Fibroblast of lung (primary cell): ENCODE data around the gene APOL2.

Source experiments
- EZH2 ChIP-seq: IDR thresholded peaks from 2 replicates; pipeline ENCODE4 v1.5.1; 2012; ENCODE audit warnings: low read length, control low read depth, mild to moderate bottlenecking; ENCODE audit errors: missing control alignments
- TF ChIP-seq, protein P1 (sequence below), 2 donors: IDR thresholded peaks in 1 of 2; conservative IDR thresholded peaks in 1 of 2; 1 replicate in 1 of 2; 2 replicates in 1 of 2; pipeline ENCODE4 v1.5.1; 2011 to 2012; ENCODE audit warnings: low read length in 2 of 2, control low read depth in 1 of 2, inconsistent platforms in 1 of 2, low read depth in 1 of 2, mild to moderate bottlenecking in 1 of 2

DNA sequence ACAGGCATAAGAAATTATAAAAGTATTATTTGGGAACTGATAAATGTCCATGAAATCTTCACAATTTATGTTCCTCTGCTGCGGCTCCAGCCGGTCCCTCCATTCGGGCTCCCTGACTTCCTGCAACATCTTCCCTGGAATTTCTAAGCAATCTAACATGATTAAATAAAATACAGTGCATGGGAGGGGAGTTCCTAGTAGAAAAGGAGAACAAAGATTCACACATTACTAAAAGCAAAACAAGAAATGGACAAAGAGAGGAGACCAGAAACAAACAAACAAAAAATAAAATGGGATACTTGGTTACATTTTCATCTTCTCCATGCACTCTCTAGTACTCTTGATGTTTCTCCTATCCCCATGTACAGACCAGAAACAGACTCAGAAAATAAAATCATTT is 29.1 kb downstream of the APOL2 start:
- TF ChIP-seq, protein P1, sequence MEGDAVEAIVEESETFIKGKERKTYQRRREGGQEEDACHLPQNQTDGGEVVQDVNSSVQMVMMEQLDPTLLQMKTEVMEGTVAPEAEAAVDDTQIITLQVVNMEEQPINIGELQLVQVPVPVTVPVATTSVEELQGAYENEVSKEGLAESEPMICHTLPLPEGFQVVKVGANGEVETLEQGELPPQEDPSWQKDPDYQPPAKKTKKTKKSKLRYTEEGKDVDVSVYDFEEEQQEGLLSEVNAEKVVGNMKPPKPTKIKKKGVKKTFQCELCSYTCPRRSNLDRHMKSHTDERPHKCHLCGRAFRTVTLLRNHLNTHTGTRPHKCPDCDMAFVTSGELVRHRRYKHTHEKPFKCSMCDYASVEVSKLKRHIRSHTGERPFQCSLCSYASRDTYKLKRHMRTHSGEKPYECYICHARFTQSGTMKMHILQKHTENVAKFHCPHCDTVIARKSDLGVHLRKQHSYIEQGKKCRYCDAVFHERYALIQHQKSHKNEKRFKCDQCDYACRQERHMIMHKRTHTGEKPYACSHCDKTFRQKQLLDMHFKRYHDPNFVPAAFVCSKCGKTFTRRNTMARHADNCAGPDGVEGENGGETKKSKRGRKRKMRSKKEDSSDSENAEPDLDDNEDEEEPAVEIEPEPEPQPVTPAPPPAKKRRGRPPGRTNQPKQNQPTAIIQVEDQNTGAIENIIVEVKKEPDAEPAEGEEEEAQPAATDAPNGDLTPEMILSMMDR (conservative IDR thresholded peaks at IDR 0.05 in 1 of 2, IDR thresholded peaks at IDR 0.05 in 1 of 2; ENCODE audit: low read depth in 1 of 2, low read length in 2 of 2): no peak
- TF ChIP-seq EZH2: no peak
